GM12872 (cell line): ENCODE data around the gene PLEKHA5.

Experiments used
- CTCF ChIP-seq: IDR thresholded peaks from 3 replicates; pipeline ENCODE4 v1.5.1; 2011; ENCODE audit warnings: low read depth, mild to moderate bottlenecking, low read length, moderate library complexity; ENCODE audit not compliant: insufficient read depth

PLEKHA5 gene

GRCh38 chr12:19155981-19156734, 26.6 kb downstream of the PLEKHA5 start:
- no peak for TF ChIP-seq CTCF

- TF ChIP-seq CTCF = no peak
Measured at GRCh38 chr12:19158923-19159322, 29.4 kb downstream of the PLEKHA5 start.

- no peak for TF ChIP-seq CTCF
Measured at GRCh38 chr12:19161216-19161615, 31.7 kb downstream of the PLEKHA5 start.

GRCh38 chr12:19165451-19165850, 35.9 kb downstream of the PLEKHA5 start:
- no peak for TF ChIP-seq CTCF

- no peak for TF ChIP-seq CTCF
Measured at GRCh38 chr12:19166387-19166786, 36.9 kb downstream of the PLEKHA5 start.

GRCh38 chr12:19166956-19167355, 37.4 kb downstream of the PLEKHA5 start:
- TF ChIP-seq CTCF = no peak

GRCh38 chr12:19167708-19168107, 38.2 kb downstream of the PLEKHA5 start:
- TF ChIP-seq CTCF = no peak
